Stimulated activated CD4-positive, alpha-beta T cell treated with anti-CD3 and anti-CD28 coated beads, Interleukin-15, amount 100 ng/mL, for 1 hour (primary cell): ENCODE measurements around the gene ZNF839.

ENCODE experiments used
- DNase-seq, 2 donors: peaks; one replicate each; pipeline ENCODE4 v3.0.0-alpha.2; 2020; ENCODE audit warnings: low read depth in 1 of 2, low spot score in 1 of 2

ZNF839 gene

GRCh38 chr14:102377696-102378095, 58.1 kb downstream of the ZNF839 start:
- DNase-seq, result no peak

GRCh38 chr14:102378830-102379229, 59.3 kb downstream of the ZNF839 start:
- no peak for DNase-seq

GRCh38 chr14:102387086-102387485, 67.5 kb downstream of the ZNF839 start:
- DNase-seq, result no peak

- no peak for DNase-seq
These were observed 69.7 kb downstream of the ZNF839 start for GRCh38 chr14:102389246-102389645.

DNA sequence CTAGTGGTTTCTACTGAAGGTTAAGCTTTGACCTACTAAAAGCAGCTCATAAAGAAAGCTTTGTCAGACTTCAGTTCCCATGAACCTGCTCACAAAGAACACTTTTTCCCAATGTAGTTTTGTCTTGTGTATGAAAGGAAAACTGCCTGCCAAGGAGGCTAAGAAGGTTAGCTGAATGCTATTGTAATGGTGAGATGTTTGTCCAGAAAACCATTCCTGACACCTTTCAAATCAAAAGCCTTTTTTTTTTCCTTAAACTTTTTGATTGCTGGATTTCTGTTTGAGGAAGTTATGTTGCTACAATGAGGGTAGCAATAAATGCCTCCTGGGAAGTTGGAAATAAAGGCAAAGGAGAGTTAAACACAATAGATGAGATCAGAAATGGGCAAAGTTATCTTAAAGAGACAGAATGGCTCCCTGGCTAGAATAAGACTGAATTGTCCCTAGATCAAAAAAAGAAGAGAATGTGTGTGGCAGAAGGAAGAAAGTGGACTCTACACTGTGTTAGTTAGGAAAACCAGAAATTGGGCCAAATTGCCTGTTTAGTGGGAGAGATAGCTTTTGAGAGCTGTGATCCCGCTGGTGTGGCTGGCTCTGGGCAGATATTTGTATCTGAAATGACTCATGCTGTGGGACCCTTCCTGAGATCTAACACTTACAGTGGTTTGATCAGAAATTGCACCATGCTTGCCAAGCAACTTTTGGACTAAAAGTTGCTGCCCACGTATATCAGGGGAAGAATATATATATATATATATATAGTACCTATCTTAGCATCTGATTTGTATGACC, 70.7 kb downstream of the ZNF839 start:
- DNase-seq, result no peak
